GM19351 (cell line): ENCODE measurements around the gene SLC25A10.
"Not testable (repeated sequence)": the region's sequence is repeated elsewhere in the genome, so short reads cannot be mapped to it uniquely, and the experiment has no call there.

Experiments
- ATAC-seq: cut with Tn5 transposase; IDR thresholded peaks from one replicate; pipeline ENCODE4 v1.9.1; 2021; ENCODE audit warnings: mild to moderate bottlenecking, moderate library complexity; ENCODE audit not compliant: unreplicated experiment

The SLC25A10 gene

GRCh38 chr17:81719410-81720266, 7.6 kb downstream of the SLC25A10 start:
- no peak for ATAC-seq

GRCh38 chr17:81720267-81721071, 8.4 kb downstream of the SLC25A10 start:
- no peak for ATAC-seq

DNA sequence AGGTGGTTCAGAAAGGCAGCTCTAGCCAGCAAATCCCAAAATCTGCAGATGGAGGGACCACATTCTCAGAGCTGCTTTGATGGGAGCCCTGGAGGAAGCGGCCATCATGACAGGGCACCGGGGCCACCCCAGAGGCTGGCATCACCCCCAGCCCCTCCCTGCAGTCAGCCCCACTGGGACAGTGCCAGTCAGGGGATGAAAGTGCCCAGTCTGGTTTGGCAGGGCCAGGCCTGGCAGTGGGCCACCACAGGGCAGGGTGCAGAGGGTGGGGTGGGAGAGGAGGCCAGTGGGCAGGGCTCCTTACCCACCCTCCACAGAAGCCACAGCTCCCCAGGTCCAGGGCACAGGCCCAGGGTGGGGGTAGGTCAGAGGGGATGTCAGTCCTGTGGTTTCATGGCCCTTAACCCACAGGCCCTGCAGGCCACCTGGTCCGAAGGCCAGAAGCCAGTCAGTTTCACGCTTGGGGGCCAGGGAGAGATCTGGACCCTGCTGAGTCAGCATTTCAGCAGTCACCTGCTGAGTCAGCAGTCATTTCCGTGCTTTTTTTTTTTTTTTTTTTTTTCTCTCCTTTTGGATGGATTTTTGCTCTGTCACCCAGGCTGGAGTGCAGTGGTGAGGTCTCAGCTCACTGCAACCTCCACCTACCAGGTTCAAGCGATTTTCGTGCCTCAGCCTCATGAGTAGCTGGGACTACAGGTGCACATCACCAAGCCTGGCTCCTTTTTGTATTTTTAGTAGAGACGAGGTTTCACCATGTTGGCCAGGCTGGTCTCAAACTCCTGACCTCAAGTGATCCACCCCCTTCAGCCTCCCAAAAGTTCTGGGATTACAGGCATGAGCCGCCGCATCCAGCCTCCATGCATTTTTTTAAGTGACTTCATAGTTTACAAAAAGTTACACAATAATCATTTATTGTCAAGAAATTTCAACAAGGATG, 10.4 kb downstream of the SLC25A10 start:
- ATAC-seq: no peak

DNA sequence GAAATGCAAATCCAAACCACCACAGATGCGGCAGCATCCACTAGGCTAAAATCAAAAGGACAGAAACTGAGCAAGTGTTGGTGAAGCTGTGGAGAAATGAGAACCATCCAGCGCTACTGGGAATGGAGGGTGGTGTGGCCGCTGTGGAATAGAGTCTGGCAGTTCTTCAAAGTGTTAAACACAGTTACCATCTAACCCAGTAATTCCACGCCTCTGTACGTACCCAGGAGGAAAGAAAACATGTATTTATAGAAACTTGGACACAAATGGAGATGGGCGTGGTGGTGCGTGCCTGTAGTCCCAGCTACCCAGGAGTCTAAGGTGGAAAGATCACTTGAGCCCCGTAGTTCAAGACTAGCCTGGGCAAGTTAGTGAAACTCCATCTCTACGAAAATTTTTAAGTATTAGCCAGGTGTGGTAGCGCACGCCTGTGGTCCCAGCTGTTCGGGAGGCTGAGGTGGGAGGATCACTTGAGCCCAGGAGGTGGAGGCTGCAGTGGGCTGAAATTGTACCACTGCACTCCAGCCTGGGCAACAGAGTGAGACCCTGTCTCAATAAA, 11.6 kb downstream of the SLC25A10 start:
- no peak for ATAC-seq

- ATAC-seq: no peak
These were observed 13.4 kb downstream of the SLC25A10 start for GRCh38 chr17:81725439-81725838.

DNA sequence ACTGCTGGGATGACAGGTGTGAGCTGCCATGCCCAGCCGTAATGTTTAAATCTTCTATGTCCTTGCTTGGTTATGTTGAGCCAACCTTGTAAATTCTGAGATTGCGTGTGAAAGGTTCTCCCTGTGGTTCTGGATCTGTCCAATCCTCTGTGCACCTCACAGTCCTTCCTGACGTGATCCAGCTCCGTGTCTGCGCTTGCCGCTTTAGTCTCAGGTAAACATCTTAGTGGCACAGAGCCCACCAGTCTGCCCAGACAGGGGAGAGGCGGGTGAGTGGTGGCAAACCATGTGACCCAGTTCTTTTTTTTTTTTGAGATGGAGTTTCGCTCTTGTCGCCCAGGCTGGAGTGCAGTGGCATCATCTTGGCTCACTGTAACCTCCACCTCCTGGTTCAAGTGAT, 13.9 kb downstream of the SLC25A10 start:
- no peak for ATAC-seq

DNA sequence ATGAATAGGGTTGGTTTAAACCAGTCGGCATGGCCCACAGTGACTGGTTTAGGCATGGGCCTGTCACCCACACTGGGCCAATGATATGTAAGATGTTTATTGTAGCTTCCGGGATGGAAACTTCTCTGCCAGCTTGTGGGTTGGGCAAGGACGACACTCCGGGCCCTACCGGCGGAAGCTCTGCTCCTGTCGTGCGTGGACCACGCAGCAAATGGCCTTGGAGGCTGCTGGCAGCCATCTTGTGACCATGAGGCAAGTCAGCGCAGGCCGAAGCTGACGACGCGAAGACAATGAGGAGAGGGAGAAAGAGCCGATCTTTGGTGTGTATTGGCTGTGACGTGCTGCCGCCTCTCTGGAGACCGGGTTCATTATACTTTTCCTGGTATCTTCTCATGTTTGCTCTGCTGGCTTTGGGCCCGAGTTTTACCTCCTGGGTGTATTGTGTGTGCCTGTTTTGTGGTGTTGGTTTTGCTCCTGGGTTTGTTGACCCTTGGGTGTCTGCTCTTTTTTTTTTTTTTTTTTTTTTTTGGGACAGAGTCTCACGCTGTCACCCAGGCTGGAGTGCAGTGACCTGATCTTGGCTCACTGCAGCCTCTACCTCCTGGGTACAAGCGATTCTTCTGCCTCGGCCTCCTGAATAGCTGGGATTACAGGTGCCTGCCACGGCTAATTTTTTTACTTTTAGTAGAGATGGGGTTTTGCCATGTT, 15.4 kb downstream of the SLC25A10 start:
- ATAC-seq: no peak

DNA sequence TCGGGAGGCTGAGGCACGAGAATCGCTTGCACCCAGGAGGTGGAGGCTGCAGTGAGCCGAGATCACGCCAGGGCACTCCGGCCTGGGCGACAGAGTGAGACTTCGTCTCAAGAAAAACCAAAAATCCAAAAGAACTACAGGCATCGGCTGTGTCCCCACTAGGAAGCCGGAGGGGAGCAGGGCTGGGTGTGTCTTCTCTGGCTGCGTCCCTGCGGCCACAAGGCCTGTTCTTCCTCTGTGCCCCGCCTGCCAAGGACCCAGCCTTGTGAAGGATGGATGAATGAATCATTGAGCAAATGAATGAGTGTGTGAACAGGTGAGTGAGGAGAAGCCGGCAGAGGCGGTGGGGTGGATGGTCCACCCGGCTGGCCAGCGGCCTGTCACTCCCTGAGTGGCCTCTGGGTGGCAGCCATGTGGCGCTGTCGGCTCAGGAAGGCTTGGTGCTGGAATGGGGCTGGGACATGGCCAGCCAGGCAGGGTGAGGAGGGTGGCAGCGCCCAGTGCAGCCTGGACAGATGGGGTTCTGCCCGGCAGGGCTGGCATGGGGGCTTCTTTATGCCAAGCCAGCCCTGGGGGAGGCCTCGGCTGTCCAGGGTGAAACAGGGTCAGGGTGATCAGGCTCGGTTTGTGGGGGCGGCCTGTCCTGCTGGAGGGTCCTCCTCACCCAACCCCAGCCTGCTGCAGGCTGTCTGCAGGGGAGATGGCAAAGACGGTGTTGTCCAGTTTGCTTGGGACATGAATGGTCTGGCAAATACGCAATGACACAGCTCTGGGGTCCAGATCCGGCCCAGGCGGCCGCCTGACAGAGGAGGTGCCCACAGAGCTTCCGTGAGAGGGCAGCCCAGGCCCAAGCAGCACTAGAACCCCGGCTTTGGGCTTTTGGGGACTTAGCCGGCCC, 21.7 kb downstream of the SLC25A10 start:
- ATAC-seq: no peak

- no peak for ATAC-seq
These were observed 22.6 kb downstream of the SLC25A10 start for GRCh38 chr17:81734405-81735263.

GRCh38 chr17:81735264-81736102, 23.4 kb downstream of the SLC25A10 start:
- ATAC-seq: no peak

DNA sequence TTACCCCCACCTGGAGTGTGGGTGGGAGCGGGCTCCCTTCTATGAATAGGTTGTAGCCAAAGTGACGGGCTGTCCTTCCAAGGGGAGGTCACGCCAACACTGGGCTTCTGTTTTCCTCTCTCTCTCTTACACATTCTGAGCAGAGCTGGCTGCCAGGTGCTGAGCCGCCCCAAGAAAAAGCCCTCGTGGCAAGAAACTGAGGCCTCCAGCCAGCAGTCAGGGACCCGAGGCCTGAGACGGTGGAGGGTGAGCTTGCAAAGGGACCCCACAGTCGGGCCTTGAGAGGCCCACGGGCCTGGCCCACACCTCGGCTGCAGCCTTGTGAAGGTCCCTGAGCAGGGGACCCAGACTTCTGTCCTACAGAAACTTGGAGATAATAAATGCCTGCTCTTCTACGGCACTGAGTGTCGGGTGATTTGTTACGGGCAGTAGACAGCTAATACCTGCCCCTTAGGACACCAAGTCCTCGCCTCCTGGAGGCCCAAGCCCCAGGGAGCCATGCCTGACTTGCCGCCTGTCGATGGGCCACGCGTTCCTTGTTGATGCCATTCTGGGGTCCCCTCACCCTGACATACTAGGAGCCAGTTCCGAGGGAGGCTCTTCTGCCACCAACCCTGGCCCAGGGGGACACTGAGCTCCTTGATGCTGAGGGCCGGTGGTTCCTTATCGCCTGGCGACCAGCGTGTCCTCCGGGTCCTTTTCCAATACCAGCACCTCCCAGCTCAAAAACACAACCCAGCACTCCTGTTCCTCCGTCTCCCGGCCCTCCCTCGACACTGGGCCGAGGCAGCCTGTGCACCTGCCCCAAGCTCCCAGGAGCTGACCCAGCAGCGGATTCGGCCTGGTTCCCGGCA, 26.1 kb downstream of the SLC25A10 start:
- ATAC-seq: no peak

- ATAC-seq: no peak
These were observed 26.8 kb downstream of the SLC25A10 start for GRCh38 chr17:81738801-81739393.

DNA sequence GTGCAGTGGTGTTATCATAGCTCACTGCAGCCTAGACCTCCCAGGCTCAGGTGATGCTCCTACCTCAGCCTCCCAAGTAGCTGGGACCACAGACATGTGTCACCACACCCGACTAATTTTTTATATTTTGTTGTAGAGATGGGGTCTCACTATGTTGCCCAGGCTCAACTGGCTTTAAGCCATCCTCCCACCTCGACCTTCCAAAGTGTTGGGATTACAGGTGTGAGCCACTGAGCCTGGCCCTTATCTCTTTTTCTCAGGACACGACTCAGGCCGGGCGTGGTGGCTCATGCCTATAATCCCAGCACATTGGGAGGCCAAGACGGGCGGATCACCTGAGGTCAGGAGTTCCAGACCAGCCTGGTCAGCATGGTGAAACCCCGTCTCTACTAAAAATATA, 27.5 kb downstream of the SLC25A10 start:
- ATAC-seq: not testable (repeated sequence)

- ATAC-seq: no peak
These were observed 28.4 kb downstream of the SLC25A10 start for GRCh38 chr17:81740395-81740961.

DNA sequence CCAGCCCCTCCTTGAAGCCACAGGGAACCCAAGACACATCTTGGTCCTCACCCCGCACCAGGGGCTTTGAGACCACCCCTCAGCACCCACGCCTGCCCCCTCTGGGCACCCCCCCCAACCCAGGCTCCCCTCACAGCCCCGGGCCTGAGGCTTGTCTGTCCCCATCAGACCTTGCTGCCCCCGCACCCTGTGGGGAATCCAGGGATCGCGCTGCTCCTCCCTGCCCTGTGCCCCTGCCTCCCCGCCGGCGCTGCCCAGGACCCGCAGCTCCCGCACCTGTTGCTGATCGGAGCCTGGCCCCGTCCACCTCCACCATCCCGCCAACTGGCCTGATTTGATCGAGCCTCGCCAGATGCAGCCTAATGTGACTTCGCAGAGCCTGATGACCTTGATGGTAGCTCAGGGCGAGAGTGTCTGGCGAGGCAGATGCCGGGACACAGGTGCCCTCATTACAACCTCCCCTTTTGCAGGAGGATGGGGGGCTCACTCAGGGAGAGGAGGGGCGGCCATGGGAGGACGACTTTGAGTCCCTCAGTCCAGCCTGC, 29.0 kb downstream of the SLC25A10 start:
- no peak for ATAC-seq
